HepG2 (cell line): ENCODE data around the gene PAK6.

ENCODE experiments used
- BHLHE40 ChIP-seq: IDR thresholded peaks from 2 replicates; pipeline ENCODE4 v1.6.1; 2011; ENCODE audit warnings: low read length, improper control_type of control experiment
- CBFB ChIP-seq: sonication (generic); formaldehyde crosslinking; IDR thresholded peaks from 2 replicates; pipeline ENCODE4 v1.4.0; 2020; ENCODE audit warnings: missing genetic modification reagents
- CTCF ChIP-seq: sonication (generic); formaldehyde crosslinking; IDR thresholded peaks from 2 replicates; pipeline ENCODE4 v1.5.0; 2020; ENCODE audit warnings: mild to moderate bottlenecking, missing genetic modification reagents, moderate library complexity
- FOXK1 ChIP-seq: sonication (generic); formaldehyde crosslinking; IDR thresholded peaks from 2 replicates; pipeline ENCODE4 v1.4.0; 2020; ENCODE audit warnings: low read depth, missing genetic modification reagents, borderline replicate concordance
- HINFP ChIP-seq: sonication (generic); formaldehyde crosslinking; IDR thresholded peaks from 2 replicates; pipeline ENCODE4 v1.4.0; 2020; ENCODE audit warnings: low read depth, mild to moderate bottlenecking, missing genetic modification reagents
- MYC ChIP-seq: sonication (generic); formaldehyde crosslinking; IDR thresholded peaks from 2 replicates; pipeline ENCODE4 v1.9.0; 2021; ENCODE audit warnings: missing genetic modification reagents, borderline replicate concordance
- POLR2AphosphoS5 ChIP-seq: IDR thresholded peaks from 2 replicates; pipeline ENCODE4 v1.6.1; 2012; ENCODE audit warnings: low read depth, low read length
- RAD21 ChIP-seq: fragments of 450-650 bp; formaldehyde crosslinking; IDR thresholded peaks from 2 replicates; pipeline ENCODE4 v1.5.0; 2020; ENCODE audit warnings: mild to moderate bottlenecking
- RXRA ChIP-seq: sonication (generic); formaldehyde crosslinking; IDR thresholded peaks from 2 replicates; pipeline ENCODE4 v1.5.1; 2020; ENCODE audit warnings: missing genetic modification reagents
- TCF7L2 ChIP-seq: IDR thresholded peaks from 2 replicates; pipeline ENCODE4 v1.6.1; 2011; ENCODE audit warnings: mild to moderate bottlenecking, low read depth, low read length, moderate library complexity
- ZBTB1 ChIP-seq: sonication (generic); formaldehyde crosslinking; IDR thresholded peaks from 2 replicates; pipeline ENCODE4 v1.4.0; 2020; ENCODE audit warnings: missing genetic modification reagents, borderline replicate concordance
- ZKSCAN8 ChIP-seq: IDR thresholded peaks from 2 replicates; pipeline ENCODE4 v1.6.1; 2016; ENCODE audit warnings: borderline replicate concordance, missing genetic modification reagents, missing compliant biosample characterization
- ZNF317 ChIP-seq: sonication (generic); formaldehyde crosslinking; IDR thresholded peaks from 2 replicates; pipeline ENCODE4 v1.5.0; 2020; ENCODE audit warnings: mild to moderate bottlenecking, missing genetic modification reagents
- ZNF780A ChIP-seq: sonication (generic); formaldehyde crosslinking; IDR thresholded peaks from 2 replicates; pipeline ENCODE4 v1.8.0; 2022; ENCODE audit warnings: mild to moderate bottlenecking, missing genetic modification reagents, moderate library complexity

DNA sequence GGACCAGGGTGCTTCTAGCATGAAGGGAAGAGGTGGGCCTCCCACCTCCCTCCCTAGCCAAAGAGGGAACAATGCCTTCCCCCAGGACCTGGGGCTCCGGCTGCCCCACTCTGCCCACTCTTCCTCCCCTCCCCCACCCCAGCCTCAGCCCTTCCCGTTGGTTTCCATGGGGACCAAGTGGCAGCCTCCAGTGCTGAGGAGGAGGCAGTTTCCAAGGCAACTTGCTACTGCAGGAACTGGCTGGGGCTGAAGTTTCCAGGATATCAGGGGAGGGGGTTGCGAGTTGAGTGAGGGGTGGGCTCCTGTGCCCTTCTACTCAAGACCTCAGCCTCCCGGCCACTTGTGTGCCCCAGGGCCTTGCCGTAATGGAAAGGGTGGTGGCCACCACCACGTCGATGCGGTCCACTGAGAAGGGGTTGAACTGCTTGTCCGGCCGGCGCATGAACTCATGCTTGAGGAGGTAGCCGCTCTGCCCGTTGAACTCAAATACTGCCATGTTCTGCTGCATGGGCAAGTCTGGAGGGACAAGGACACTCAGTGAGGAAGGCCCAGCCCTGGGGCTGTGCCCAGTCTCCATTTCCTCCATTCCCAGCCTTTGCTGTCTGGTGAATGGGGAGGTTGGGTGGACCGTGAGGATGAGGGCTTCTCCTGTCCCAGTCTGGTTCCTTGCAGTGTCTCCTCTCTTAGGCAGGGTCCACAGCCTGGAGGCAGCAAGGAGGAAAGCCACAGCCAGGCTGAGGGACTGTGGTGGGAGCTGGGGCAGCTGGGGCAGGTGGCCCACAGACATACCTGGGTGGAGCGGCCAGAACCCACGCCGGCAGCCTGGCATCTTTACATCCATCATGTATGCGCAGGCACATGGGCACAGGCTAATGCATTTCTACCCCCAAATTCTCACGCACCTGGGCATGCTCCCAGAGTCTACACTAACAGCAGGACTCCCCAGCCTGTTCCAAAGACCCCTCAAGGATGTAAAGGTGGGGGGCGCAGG is 55.3 kb downstream of the PAK6 start:
- TF ChIP-seq CBFB (CRISPR knock-in tag), result no peak
- TF ChIP-seq ZKSCAN8 (CRISPR knock-in tag), result no peak
- no peak for TF ChIP-seq TCF7L2
- no peak for TF ChIP-seq HINFP (CRISPR knock-in tag)
- TF ChIP-seq MYC (CRISPR knock-in tag), result no peak
- TF ChIP-seq RAD21, result no peak
- no peak for TF ChIP-seq POLR2AphosphoS5
- TF ChIP-seq CTCF (CRISPR knock-in tag), result no peak
- no peak for TF ChIP-seq RXRA (CRISPR knock-in tag)
- TF ChIP-seq ZNF780A (CRISPR knock-in tag), result no peak
- TF ChIP-seq ZBTB1 (CRISPR knock-in tag), result no peak
- TF ChIP-seq ZNF317, result no peak
- TF ChIP-seq BHLHE40, result no peak
- no peak for TF ChIP-seq FOXK1 (CRISPR knock-in tag)
